ENCODE data around the gene ANKRD29.

- TF ChIP-seq CTCF (conservative IDR thresholded peaks at IDR 0.05) (peak; percentile 71), EZH2 (IDR thresholded peaks at IDR 0.05; ENCODE audit: low read depth) (no peak)
Measured at GRCh38 chr18:23703057-23703986, 40.6 kb upstream of the ANKRD29 start.
